D721Med (cell line): ENCODE data around the gene ANKRD34C.

Source experiments
- DNase-seq: peaks from one replicate; pipeline ENCODE4 v3.0.0; 2011; ENCODE audit warnings: low spot score; ENCODE audit not compliant: insufficient read length
- FAIRE-seq: peaks from 2 replicates; lab custom pipeline; 2011; peaks lifted over from hg19 to GRCh38; lab: Jason Lieb, UNC
- TF ChIP-seq, protein P1 (sequence below): IDR thresholded peaks from 2 replicates; pipeline ENCODE4 v1.5.1; 2012; ENCODE audit warnings: mild to moderate bottlenecking, control low read depth; ENCODE audit not compliant: insufficient read depth; ENCODE audit errors: missing control alignments

Gene ANKRD34C

DNA sequence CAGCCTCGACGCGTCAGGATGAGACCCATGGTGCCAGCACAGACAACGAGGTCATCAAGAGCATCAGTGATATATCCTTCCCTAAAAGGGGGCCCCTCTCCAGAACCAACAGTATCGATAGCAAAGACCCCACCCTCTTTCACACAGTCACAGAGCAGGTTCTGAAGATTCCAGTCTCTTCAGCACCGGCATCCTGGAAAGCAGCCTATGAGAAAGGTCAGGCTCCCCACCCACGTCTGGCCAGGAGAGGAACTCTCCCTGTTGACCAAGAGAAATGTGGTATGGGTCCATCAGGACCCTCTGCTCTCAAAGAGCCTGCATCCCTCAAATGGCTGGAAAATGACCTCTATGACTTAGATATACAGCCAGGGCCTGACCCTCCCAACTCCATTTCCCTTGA lies 11.6 kb downstream of the ANKRD34C start:
- TF ChIP-seq, protein P1, sequence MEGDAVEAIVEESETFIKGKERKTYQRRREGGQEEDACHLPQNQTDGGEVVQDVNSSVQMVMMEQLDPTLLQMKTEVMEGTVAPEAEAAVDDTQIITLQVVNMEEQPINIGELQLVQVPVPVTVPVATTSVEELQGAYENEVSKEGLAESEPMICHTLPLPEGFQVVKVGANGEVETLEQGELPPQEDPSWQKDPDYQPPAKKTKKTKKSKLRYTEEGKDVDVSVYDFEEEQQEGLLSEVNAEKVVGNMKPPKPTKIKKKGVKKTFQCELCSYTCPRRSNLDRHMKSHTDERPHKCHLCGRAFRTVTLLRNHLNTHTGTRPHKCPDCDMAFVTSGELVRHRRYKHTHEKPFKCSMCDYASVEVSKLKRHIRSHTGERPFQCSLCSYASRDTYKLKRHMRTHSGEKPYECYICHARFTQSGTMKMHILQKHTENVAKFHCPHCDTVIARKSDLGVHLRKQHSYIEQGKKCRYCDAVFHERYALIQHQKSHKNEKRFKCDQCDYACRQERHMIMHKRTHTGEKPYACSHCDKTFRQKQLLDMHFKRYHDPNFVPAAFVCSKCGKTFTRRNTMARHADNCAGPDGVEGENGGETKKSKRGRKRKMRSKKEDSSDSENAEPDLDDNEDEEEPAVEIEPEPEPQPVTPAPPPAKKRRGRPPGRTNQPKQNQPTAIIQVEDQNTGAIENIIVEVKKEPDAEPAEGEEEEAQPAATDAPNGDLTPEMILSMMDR = no peak
- FAIRE-seq = no peak
- no peak for DNase-seq

DNA sequence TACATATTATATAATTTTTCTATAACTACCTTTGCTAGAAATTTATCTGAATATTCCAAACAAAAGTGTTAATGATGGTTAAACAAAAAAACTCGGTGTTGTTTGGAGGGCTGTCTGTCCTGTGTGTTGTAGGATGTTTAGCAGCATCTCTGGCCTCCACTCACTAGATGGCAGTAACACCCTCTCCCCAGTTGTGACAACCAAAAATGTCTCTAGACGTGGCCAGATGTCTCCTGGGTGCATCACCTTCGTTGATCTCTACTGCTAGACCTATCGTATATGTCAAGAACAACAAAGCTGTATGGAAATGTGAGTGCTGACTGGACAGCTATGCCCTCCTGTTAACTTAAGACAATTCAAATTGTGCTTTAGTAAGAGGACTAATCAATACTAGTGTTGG lies 14.1 kb downstream of the ANKRD34C start:
- FAIRE-seq (no peak), DNase-seq (no peak)
- TF ChIP-seq, protein P1 = no peak

DNA sequence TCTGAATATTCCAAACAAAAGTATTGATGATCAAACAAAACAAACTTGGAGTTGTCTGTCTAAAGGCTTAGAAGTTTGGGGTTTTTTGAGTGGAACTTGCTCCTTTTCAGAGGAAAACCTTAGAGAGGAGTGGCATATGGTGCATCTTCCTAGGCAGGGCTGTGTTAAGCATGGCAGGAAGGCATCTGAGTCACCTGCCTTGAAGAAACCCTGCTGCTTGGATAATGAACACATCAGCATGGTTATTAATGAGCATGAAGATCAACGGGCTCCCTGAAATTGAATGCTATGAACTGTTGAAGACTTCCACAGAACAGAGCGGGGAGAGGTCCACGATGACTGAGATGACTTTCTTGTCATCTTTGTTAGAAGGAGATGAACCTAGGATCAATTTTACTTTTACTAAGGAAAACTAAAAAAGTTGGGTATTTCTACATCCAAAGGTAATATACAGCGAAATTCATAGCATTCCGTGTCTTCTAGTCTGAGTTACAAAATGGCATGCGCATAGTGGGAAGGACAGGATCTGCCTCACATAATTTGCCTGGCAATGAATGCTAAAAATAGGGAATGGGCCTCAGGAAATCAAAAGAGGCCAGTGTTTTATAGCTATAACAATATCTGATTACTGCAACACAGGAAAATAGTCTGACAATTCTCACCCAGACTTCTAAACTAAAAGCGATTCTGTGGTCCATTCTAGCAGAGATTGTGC lies 16.8 kb downstream of the ANKRD34C start:
- TF ChIP-seq, protein P1 = no peak
- DNase-seq (no peak), FAIRE-seq (no peak)

DNA sequence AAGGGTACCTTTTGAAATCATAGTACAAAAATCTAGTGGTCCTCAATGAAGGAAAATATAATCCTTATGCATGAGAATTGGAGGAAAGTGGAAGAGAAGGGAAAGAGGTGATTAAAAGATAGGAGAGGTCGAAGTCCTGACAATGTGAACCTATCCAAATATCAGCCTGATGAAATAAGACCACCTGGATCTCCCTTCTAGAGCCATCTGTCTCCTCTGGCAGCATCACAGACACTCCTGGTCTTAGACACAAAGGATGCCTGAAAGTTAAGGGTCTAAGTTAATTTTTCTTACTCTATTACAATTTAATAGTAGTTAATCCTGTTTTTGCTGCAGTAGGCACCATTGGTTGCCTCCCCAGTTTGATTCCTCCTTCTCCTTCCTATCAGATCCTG lies 17.3 kb downstream of the ANKRD34C start:
- FAIRE-seq = no peak
- no peak for DNase-seq
- TF ChIP-seq, protein P1 = no peak

DNA sequence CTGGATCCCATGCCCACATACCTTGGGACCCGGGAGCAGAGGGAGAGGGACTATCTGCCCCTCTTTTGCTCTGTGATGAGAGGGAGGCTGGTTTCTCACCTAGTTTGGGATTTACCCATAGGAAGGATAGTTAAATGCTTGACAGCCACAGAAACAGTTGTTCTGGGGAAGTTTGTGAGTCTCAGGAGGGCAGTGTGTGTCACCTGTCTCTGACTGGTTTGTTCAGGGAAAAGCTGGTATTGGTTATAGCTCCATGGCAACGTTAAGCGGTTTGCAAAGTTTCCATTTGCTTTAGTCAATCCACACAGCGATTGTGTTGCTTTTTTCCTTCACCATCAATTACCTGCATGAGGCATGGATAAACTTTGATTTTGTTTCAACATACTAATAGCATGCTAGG lies 24.7 kb downstream of the ANKRD34C start:
- TF ChIP-seq, protein P1 = no peak
- no peak for DNase-seq
- FAIRE-seq = no peak

DNA sequence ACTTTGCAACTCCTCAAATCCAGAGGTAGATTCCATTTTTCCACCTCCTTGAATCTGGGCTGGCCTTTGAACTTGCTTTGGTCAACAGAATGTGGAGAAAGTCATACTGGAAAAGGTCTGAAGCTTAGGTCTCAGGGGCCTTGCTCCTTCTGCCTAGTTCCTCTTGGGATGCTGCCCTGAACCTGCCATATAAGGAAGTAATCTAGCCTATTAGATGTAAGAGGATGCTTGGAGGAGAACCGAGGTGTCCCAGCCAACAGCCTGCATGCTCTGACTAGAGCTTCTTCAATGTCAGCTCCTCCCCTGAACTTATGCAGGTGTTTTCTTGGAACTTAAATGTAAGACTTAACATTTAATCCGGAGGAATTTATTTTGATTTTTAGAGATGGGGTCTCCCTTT lies 26.4 kb downstream of the ANKRD34C start:
- DNase-seq (no peak), FAIRE-seq (no peak)
- TF ChIP-seq, protein P1 = no peak

DNA sequence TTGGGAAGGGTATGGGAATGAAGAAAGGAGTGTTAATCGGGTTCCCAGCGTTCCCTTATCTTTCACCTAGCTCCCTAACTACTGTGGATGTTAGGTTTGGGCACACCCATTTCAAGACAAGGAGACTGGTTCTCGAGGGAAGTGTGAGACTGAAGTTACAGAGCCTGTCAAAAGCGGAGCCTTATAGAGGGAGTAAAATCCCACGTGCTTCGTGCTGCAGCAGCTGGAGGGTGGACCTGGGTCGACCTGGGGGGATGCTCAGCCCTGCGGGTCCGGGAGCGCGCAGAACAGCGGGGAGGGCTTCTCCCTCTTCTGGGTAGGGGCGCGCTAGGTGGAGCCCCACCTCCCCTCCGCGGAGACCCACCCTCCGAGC lies 28.1 kb downstream of the ANKRD34C start:
- FAIRE-seq = no peak
- TF ChIP-seq, protein P1 = no peak
- DNase-seq = peak; percentile 22
